GM23338 (cell line): ENCODE data around the gene TCF20. TPM values are rescaled to one million over a fixed set of nuclear protein-coding genes. Genes with fewer than 3 reads are reported as not detected.

Experiments used
- ATAC-seq: fragments of 200-7000 bp; cut with Tn5 transposase; 3 replicates; pipeline ENCODE4 v1.9.1; 2020
- DNase-seq: peaks from one replicate; pipeline ENCODE4 v3.0.0-alpha.2; 2015; ENCODE audit warnings: low spot score
- H2AFZ ChIP-seq: fragments of 200-600 bp; sonication (generic); 2 replicates; pipeline ENCODE4 v1.8.0; 2016; ENCODE audit warnings: antibody characterized with exemption, mild to moderate bottlenecking, moderate library complexity
- H3F3A ChIP-seq: fragments of 200-600 bp; sonication (generic); replicated peaks from 2 replicates; pipeline ENCODE4 v1.8.0; 2017; ENCODE audit warnings: antibody characterized with exemption, mixed run types, low read depth
- H3K27ac ChIP-seq: fragments of 200-600 bp; sonication (generic); 2 replicates; pipeline ENCODE4 v1.6.1; 2016; ENCODE audit warnings: low read depth
- H3K27me3 ChIP-seq: fragments of 200-600 bp; sonication (generic); 2 replicates; pipeline ENCODE4 v1.8.0; 2016; ENCODE audit warnings: mild to moderate bottlenecking, mixed run types, moderate library complexity; ENCODE audit not compliant: insufficient read depth
- H3K36me3 ChIP-seq: fragments of 200-600 bp; sonication (generic); 2 replicates; pipeline ENCODE4 v1.8.0; 2016; ENCODE audit warnings: mild to moderate bottlenecking; ENCODE audit not compliant: insufficient read depth
- H3K4me1 ChIP-seq: fragments of 200-600 bp; sonication (generic); 2 replicates; pipeline ENCODE4 v1.8.0; 2016; ENCODE audit warnings: mild to moderate bottlenecking, moderate library complexity; ENCODE audit not compliant: insufficient read depth
- H3K4me2 ChIP-seq: fragments of 200-600 bp; sonication (generic); 2 replicates; pipeline ENCODE4 v1.7.1; 2017; ENCODE audit warnings: mixed run types
- H3K4me3 ChIP-seq: fragments of 200-600 bp; sonication (generic); 2 replicates; pipeline ENCODE4 v1.6.1; 2016; ENCODE audit warnings: mixed run types
- H3K79me2 ChIP-seq: fragments of 200-600 bp; sonication (generic); replicated peaks from 2 replicates; pipeline ENCODE4 v1.8.0; 2017; ENCODE audit warnings: mild to moderate bottlenecking; ENCODE audit not compliant: insufficient read depth
- H3K9me2 ChIP-seq: fragments of 200-600 bp; sonication (generic); 2 replicates; pipeline ENCODE4 v1.8.0; 2017; ENCODE audit not compliant: insufficient read depth
- H4K20me1 ChIP-seq: fragments of 200-600 bp; sonication (generic); replicated peaks from 2 replicates; pipeline ENCODE4 v1.8.0; 2017; ENCODE audit warnings: mild to moderate bottlenecking; ENCODE audit not compliant: insufficient read depth
- H3K27ac Mint-ChIP-seq: 2 replicates; pipeline ENCODE4 v1.8.0; 2020; ENCODE audit warnings: inconsistent platforms, mild to moderate bottlenecking, moderate library complexity, mixed read lengths
- H3K27me3 Mint-ChIP-seq: 3 replicates; pipeline ENCODE4 v1.8.0; 2022; ENCODE audit warnings: low read depth, mild to moderate bottlenecking, moderate library complexity, mixed read lengths, inconsistent platforms; ENCODE audit not compliant: insufficient read depth, poor library complexity
- H3K36me3 Mint-ChIP-seq: 3 replicates; pipeline ENCODE4 v1.8.0; 2021; ENCODE audit warnings: low read depth, mild to moderate bottlenecking, inconsistent platforms, moderate library complexity, mixed read lengths
- H3K4me1 Mint-ChIP-seq: 3 replicates; pipeline ENCODE4 v1.8.0; 2020; ENCODE audit warnings: mild to moderate bottlenecking, inconsistent platforms, mixed read lengths
- H3K4me3 Mint-ChIP-seq: 3 replicates; pipeline ENCODE4 v1.8.0; 2021; ENCODE audit warnings: moderate library complexity, mild to moderate bottlenecking, inconsistent platforms, mixed read lengths
- H3K9me3 Mint-ChIP-seq: 3 replicates; pipeline ENCODE4 v1.8.0; 2020; ENCODE audit warnings: moderate library complexity, mild to moderate bottlenecking, inconsistent platforms, mixed read lengths
- CTCF ChIP-seq, 2 experiments: fragments of 200-600 bp in 1 of 2; sonication (generic) in 1 of 2; conservative IDR thresholded peaks; 2 replicates each; pipeline versions ENCODE4 v1.5.1 to v1.6.1; 2016 to 2017; ENCODE audit warnings: antibody characterized with exemption in 2 of 2, low read depth in 2 of 2, mild to moderate bottlenecking in 2 of 2, moderate library complexity in 1 of 2
- EZH2phosphoT487 ChIP-seq: fragments of 200-600 bp; sonication (generic); IDR thresholded peaks from one replicate; pipeline ENCODE4 v1.8.1; 2018; ENCODE audit warnings: antibody characterized with exemption; ENCODE audit not compliant: unreplicated experiment
- JUNB ChIP-seq: IDR thresholded peaks from one replicate; pipeline ENCODE4 v1.6.1; 2016; ENCODE audit warnings: antibody characterized with exemption; ENCODE audit not compliant: unreplicated experiment
- NANOG ChIP-seq: IDR thresholded peaks from 2 replicates; pipeline ENCODE4 v1.6.1; 2016; ENCODE audit warnings: antibody characterized with exemption, borderline replicate concordance
- ZNF114 ChIP-seq: fragments of 250-450 bp; sonication (Bioruptor Pico); IDR thresholded peaks from 2 replicates; pipeline ENCODE4 v1.5.0; 2020; ENCODE audit warnings: mild to moderate bottlenecking, moderate library complexity
- polyA plus RNA-seq: library from polyadenylated mRNA; unstranded; fragments of >200 nt; fragmentation: Nextera tagmentation; extraction: Ambion mirVana; gene quantifications from 2 replicates; pipeline ENCODE4 v1.2.1, GENCODE V29; 2016
- total RNA-seq: library from RNA; depleted of rRNA; stranded (reverse); fragments of >200 nt; shearing (Covaris generic); gene quantifications from 2 replicates; pipeline ENCODE4 v1.2.3, GENCODE V29; 2014
- TF ChIP-seq, protein P1 (sequence below): IDR thresholded peaks from one replicate; pipeline ENCODE4 v1.6.1; 2018; ENCODE audit warnings: antibody characterized with exemption; ENCODE audit not compliant: unreplicated experiment
- TF ChIP-seq, protein P2 (sequence below): IDR thresholded peaks from 2 replicates; pipeline ENCODE4 v1.6.1; 2016; ENCODE audit warnings: antibody characterized with exemption

The TCF20 gene
- total and polyA plus RNA-seq, 2 experiments from 2014 or later, result 6.4 to 68.7 TPM

DNA sequence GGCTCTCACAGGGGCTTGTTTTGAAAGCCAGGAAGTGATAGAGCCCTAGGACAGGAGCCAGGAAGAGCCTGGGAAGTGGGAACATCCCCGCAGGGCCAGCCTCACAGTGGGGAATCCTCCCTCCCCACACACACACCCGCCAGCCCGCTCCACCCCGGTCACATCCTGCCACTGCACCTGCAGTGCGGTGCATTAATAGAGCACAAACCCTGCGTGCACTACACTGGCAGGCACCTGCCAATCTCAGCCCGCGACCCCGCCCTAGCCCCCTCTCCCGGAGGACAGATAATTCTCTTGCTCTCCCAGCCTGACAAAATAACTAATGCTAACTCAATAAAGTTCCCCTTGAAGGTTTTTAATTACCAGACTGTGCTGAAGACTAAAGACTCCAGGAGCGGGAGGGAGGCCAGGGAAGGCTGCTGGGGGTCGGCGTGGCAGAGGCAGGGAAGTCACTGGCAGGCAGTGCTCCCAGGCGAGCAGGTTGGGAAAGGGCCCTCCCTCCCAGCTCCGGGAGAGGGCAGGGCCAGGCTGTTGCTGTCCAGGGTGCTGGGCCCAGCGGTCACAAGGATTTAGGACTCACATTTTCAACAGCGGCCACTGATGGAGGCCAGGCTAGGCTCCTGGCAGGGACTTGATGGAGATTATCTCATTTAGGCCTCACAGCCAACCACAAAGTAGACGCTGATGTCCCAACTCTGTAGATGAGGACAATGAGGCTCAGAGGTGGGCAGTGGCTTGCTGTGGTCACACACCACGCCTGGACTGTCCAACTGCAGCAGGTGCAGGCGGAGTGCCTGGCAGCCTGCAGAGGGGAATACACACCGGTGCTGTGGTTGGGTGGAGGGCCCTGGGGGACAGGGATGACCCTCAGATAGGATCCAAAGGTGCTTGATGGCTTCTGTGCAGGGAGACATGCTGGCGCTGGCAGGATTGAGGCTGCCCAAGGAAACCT is 23.9 kb upstream of the TCF20 start:
- H3K79me2 ChIP-seq, result no peaks in the 10 kb centered on the region
- H3K27ac ChIP-seq, result no peak overlapping the region
- peaks cover 34% of the 10 kb centered on the region; the same call in 1 of the 2 replicates for H3K4me1 ChIP-seq
- Mint-ChIP-seq H3K9me3 (no peaks in the 10 kb centered on the region), H3K27ac (no peak overlapping the region), H3K27me3 (peaks cover 39% of the 10 kb centered on the region), H3K36me3 (no peaks in the 10 kb centered on the region), H3K4me3 (peak overlapping the region; percentile 21; the same call in 1 of the 3 replicates), H3K4me1 (peaks cover 64% of the 10 kb centered on the region)
- 0 out of 2 replicates have a peak, but pooled peaks cover 4% of the 10 kb centered on the region for H3F3A ChIP-seq
- no peak for TF ChIP-seq CTCF (conservative IDR thresholded peaks at IDR 0.05; ENCODE audit: low read depth in 2 of 2)
- TF ChIP-seq, protein P1, sequence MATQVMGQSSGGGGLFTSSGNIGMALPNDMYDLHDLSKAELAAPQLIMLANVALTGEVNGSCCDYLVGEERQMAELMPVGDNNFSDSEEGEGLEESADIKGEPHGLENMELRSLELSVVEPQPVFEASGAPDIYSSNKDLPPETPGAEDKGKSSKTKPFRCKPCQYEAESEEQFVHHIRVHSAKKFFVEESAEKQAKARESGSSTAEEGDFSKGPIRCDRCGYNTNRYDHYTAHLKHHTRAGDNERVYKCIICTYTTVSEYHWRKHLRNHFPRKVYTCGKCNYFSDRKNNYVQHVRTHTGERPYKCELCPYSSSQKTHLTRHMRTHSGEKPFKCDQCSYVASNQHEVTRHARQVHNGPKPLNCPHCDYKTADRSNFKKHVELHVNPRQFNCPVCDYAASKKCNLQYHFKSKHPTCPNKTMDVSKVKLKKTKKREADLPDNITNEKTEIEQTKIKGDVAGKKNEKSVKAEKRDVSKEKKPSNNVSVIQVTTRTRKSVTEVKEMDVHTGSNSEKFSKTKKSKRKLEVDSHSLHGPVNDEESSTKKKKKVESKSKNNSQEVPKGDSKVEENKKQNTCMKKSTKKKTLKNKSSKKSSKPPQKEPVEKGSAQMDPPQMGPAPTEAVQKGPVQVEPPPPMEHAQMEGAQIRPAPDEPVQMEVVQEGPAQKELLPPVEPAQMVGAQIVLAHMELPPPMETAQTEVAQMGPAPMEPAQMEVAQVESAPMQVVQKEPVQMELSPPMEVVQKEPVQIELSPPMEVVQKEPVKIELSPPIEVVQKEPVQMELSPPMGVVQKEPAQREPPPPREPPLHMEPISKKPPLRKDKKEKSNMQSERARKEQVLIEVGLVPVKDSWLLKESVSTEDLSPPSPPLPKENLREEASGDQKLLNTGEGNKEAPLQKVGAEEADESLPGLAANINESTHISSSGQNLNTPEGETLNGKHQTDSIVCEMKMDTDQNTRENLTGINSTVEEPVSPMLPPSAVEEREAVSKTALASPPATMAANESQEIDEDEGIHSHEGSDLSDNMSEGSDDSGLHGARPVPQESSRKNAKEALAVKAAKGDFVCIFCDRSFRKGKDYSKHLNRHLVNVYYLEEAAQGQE, result peak; percentile 95
- 0 out of 2 replicates have a peak overlapping the region, but pooled peaks have one; percentile 20 for H3K4me3 ChIP-seq
- H3K27me3 ChIP-seq, result no peaks in the 10 kb centered on the region
- ATAC-seq, result peak; percentile 69
- peaks cover 7% of the 10 kb centered on the region; the same call in 1 of the 2 replicates for H4K20me1 ChIP-seq
- H3K36me3 ChIP-seq, result no peaks in the 10 kb centered on the region
- H3K9me2 ChIP-seq, result no peaks in the 10 kb centered on the region
- peak; percentile 92 for DNase-seq
- H3K4me2 ChIP-seq, result peak overlapping the region; percentile 52
- H2AFZ ChIP-seq, result no peak overlapping the region

DNA sequence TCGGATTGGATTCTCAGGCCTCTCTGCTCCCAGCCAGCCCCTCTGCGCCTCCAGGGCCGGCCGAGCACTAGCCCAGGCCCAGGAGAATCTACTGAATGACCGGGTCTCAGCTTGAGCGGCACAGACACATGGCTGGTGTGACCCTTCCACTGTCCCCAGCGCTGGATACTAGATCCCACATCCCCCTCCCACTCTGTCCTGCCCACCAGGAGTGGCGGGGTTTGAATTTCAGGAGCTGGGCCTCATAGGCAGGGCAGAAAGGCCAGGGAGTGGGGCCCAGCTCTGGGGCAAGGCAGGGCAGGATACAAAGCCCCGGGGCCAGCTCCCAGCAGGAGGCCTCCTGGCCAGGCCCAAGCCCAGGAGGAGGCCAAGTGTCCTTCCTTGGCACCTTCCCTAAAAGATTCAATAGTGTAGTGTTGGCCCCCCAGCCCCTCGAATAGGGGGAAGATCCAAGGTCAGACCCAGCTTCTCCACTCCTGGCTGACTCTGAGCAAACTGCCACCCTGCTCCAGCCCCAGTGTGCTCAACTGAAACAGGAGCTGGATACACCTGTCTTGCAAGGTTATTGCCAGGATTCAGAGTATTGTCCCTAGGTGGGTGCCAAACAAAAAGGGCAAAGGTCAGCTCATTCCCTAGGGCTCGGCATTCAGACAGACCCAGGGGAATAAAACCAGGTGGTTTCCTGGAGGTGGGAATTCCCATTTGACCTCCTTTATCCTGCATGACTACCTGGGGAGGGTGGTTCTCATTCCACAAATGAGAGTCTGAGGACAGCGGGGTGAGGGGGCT is 22.5 kb upstream of the TCF20 start:
- no peak overlapping the region for H3K4me3 Mint-ChIP-seq
- no peak overlapping the region for H3K27ac ChIP-seq
- TF ChIP-seq JUNB (no peak), NANOG (no peak), EZH2phosphoT487 (no peak), ZNF114 (CRISPR knock-in tag) (no peak)
- TF ChIP-seq, protein P2, sequence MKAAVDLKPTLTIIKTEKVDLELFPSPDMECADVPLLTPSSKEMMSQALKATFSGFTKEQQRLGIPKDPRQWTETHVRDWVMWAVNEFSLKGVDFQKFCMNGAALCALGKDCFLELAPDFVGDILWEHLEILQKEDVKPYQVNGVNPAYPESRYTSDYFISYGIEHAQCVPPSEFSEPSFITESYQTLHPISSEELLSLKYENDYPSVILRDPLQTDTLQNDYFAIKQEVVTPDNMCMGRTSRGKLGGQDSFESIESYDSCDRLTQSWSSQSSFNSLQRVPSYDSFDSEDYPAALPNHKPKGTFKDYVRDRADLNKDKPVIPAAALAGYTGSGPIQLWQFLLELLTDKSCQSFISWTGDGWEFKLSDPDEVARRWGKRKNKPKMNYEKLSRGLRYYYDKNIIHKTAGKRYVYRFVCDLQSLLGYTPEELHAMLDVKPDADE, result no peak

More for the DNA sequence above, 22.5 kb upstream of the TCF20 start:
- Histone ChIP-seq H3K4me1 (peaks cover 25% of the 10 kb centered on the region; the same call in 1 of the 2 replicates), H3K36me3 (no peaks in the 10 kb centered on the region), H3K79me2 (no peaks in the 10 kb centered on the region), H3K4me3 (no peak overlapping the region), H3F3A (0 out of 2 replicates have a peak, but pooled peaks cover 4% of the 10 kb centered on the region), H3K27me3 (no peaks in the 10 kb centered on the region), H2AFZ (no peak overlapping the region), H4K20me1 (peaks cover 7% of the 10 kb centered on the region; the same call in 1 of the 2 replicates), H3K4me2 (peak overlapping the region; percentile 52), H3K9me2 (no peaks in the 10 kb centered on the region)
- peak; percentile 38 for ATAC-seq
- Mint-ChIP-seq H3K9me3 (no peaks in the 10 kb centered on the region), H3K4me1 (peaks cover 52% of the 10 kb centered on the region), H3K27me3 (peaks cover 34% of the 10 kb centered on the region), H3K36me3 (no peaks in the 10 kb centered on the region), H3K27ac (no peak overlapping the region)
- no peak for DNase-seq
